Adrenal gland (tissue), 12 donors: ENCODE results near the gene ZNF638. TPM values are rescaled to one million over a fixed set of nuclear protein-coding genes. Genes with fewer than 3 reads are reported as not detected.

ENCODE experiments used
- DNase-seq, 7 donors: peaks; one replicate each; pipeline ENCODE4 v3.0.0-alpha.2; 2019 to 2020
- H3K27ac ChIP-seq, 5 donors: fragments of 200-600 bp; sonication (generic) in 4 of 5; 1 replicate in 3 of 5; 2 replicates in 2 of 5; pipeline versions ENCODE4 v1.5.1 to v1.8.0; 2016 to 2020; ENCODE audit warnings: mild to moderate bottlenecking in 1 of 5
- H3K27me3 ChIP-seq: fragments of 200-600 bp; 2 replicates; pipeline ENCODE4 v1.8.0; 2021
- H3K36me3 ChIP-seq, 2 donors: fragments of 200-600 bp; replicated peaks in 1 of 2; 1 replicate in 1 of 2; 2 replicates in 1 of 2; pipeline versions ENCODE4 v1.5.1 to v1.8.0; 2018 to 2022
- H3K4me1 ChIP-seq, 2 donors: fragments of 200-600 bp; replicated peaks in 1 of 2; 1 replicate in 1 of 2; 2 replicates in 1 of 2; pipeline versions ENCODE4 v1.5.1 to v1.8.0; 2018 to 2021
- H3K4me3 ChIP-seq, 4 donors: fragments of 200-600 bp; sonication (generic) in 3 of 4; one replicate each; pipeline ENCODE4 v1.5.1; 2016 to 2018
- H3K9me3 ChIP-seq, 3 donors: fragments of 200-600 bp; sonication (generic) in 1 of 3; replicated peaks in 1 of 3; 1 replicate in 2 of 3; 2 replicates in 1 of 3; pipeline versions ENCODE4 v1.5.1 to v1.8.0; 2016 to 2021
- CTCF ChIP-seq, 6 experiments: fragments of 450-650 bp in 4 of 6; fragments of 200-600 bp in 2 of 6; sonication (generic) in 1 of 6; IDR thresholded peaks; 1 replicate in 5 of 6; 2 replicates in 1 of 6; pipeline versions ENCODE4 v1.5.1 to v1.8.0; 2016 to 2021; ENCODE audit warnings: antibody characterized with exemption in 6 of 6, mild to moderate bottlenecking in 2 of 6, moderate library complexity in 1 of 6
- POLR2A ChIP-seq, 2 donors: fragments of 450-650 bp; IDR thresholded peaks; one replicate each; pipeline ENCODE4 v1.6.1; 2017; ENCODE audit warnings: antibody characterized with exemption in 2 of 2, mild to moderate bottlenecking in 2 of 2, moderate library complexity in 1 of 2
- WGBS, 4 donors: extraction: QIAGEN DNeasy Blood & Tissue Kit in 2 of 4; methylation state at CpG; one replicate each; pipeline versions ENCODE4 v1.1.5 to v1.1.7; 2013 to 2017; 5-methylcytosine and 5-hydroxymethylcytosine counted together
- intact Hi-C, 2 donors: fragments of 100-400 bp; cut with DNase I; formaldehyde crosslinking; loops; one replicate each; pipeline versions ENCODE4 v1.14.1 to v1.15.0; 2022 to 2023
- polyA plus RNA-seq, 3 donors: library from polyadenylated mRNA; stranded (reverse); fragments of 200-250 nt in 2 of 3; fragments of 350-450 nt in 1 of 3; fragmentation: Illumina TruSeq in 1 of 3; extraction: RNeasy Lipid Tissue Mini Kit (QIAGEN cat#74804) in 1 of 3; gene quantifications; one replicate each; pipeline ENCODE4 v1.2.3, GENCODE V29; 2013 to 2014
- total RNA-seq, 9 donors: library from RNA; depleted of rRNA in 4 of 9; stranded (reverse); fragments of >200 nt in 4 of 9; fragments of 120-200 nt in 1 of 9; fragmentation: NEBNext Ultra II Directional in 1 of 9; extraction: Animal tissue kit (Norgen Biotek cat#: 25700) in 1 of 9; gene quantifications; one replicate each; pipeline versions ENCODE4 v1.1.0 to v1.2.4, GENCODE V29; 2013 to 2023
- donor health status: healthy with polysubstance abuse.
- donor health status: Bipolar disorder and iron deficiency.
- donor health status: DM: yes; HTN: yes; CAD: no.
- donor health status: DM: no; HTN: no; CAD: no.
- donor health status: DM: no; HTN: no; CAD: no.
- donor health status: DM: yes; HTN: yes; CAD: no.

The ZNF638 gene
- total and polyA plus RNA-seq, 12 donors = 60.1 to 525 (median 139) TPM

GRCh38 chr2:71455011-71455740 is 123.6 kb downstream of the ZNF638 start:
- Histone ChIP-seq H3K27me3 (peaks cover 21% of the 10 kb centered on the region), H3K4me3 (no peak overlapping the region), H3K9me3 (no peaks in the 10 kb centered on the region), H3K4me1 (peaks cover 14 to 21% of the 10 kb centered on the region in 2 donors), H3K36me3 (no peaks in the 10 kb centered on the region), H3K27ac (no peak overlapping the region)
- intact Hi-C loops = no loop called here
- DNase-seq = peak in 1 of 7 donors; percentile 41
- TF ChIP-seq POLR2A (IDR thresholded peaks at IDR 0.05) (no peak), CTCF (IDR thresholded peaks at IDR 0.05) (no peak)
- 70 to 77% (median 73%) methylated on average over 5 to 8 of the region's 8 CpGs for WGBS, 4 donors

GRCh38 chr2:71455741-71456569 is 124.4 kb downstream of the ZNF638 start:
- peak in 1 of 7 donors; percentile 45 for DNase-seq
- Histone ChIP-seq H3K27me3 (peaks cover 21% of the 10 kb centered on the region), H3K4me3 (no peak overlapping the region), H3K27ac (no peak overlapping the region), H3K4me1 (peaks cover 14 to 21% of the 10 kb centered on the region in 2 donors), H3K36me3 (no peaks in the 10 kb centered on the region), H3K9me3 (no peaks in the 10 kb centered on the region)
- TF ChIP-seq POLR2A (IDR thresholded peaks at IDR 0.05) (no peak), CTCF (IDR thresholded peaks at IDR 0.05) (no peak)
- intact Hi-C loops = no loop called here
- WGBS, 4 donors = 60 to 72% (median 61%) methylated on average over 6 of the region's 6 CpGs

GRCh38 chr2:71456617-71457016 is 125.0 kb downstream of the ZNF638 start:
- Histone ChIP-seq H3K4me3 (no peak overlapping the region), H3K27ac (no peak overlapping the region), H3K9me3 (no peaks in the 10 kb centered on the region), H3K27me3 (peaks cover 21% of the 10 kb centered on the region), H3K36me3 (no peaks in the 10 kb centered on the region), H3K4me1 (peaks cover 14 to 21% of the 10 kb centered on the region in 2 donors)
- intact Hi-C loops = no loop called here
- 50 to 78% (median 68%) methylated on average over 1 of the region's 1 CpG for WGBS, 4 donors
- TF ChIP-seq CTCF (IDR thresholded peaks at IDR 0.05) (no peak), POLR2A (IDR thresholded peaks at IDR 0.05) (no peak)
- DNase-seq = peak in 2 of 7 donors; percentile 8 to 15

- H3K27ac ChIP-seq = no peak overlapping the region
- WGBS, 4 donors = 80 to 99% (median 89%) methylated on average over 8 to 9 of the region's 9 CpGs
- intact Hi-C loops = no loop called here
- H3K4me3 ChIP-seq = no peak overlapping the region
- H3K4me1 ChIP-seq = peaks cover 14 to 21% of the 10 kb centered on the region in 2 donors
- peaks cover 21% of the 10 kb centered on the region for H3K27me3 ChIP-seq
- H3K36me3 ChIP-seq = no peaks in the 10 kb centered on the region
- DNase-seq = peak in 2 of 7 donors; percentile 9 to 25
- TF ChIP-seq POLR2A (IDR thresholded peaks at IDR 0.05) (no peak), CTCF (IDR thresholded peaks at IDR 0.05) (no peak)
- no peaks in the 10 kb centered on the region for H3K9me3 ChIP-seq
These were observed 125.7 kb downstream of the ZNF638 start for GRCh38 chr2:71457123-71457915.
